Osteoblast (primary cell): ENCODE measurements around the gene ZNF320. TPM values are rescaled to one million over a fixed set of nuclear protein-coding genes. Genes with fewer than 3 reads are reported as not detected.
"Not testable (repeated sequence)": the region's sequence is repeated elsewhere in the genome, so short reads cannot be mapped to it uniquely, and the experiment has no call there.

Experiments
- DNase-seq: peaks from one replicate; pipeline ENCODE4 v3.0.0; 2011; ENCODE audit warnings: low spot score, mixed read lengths; ENCODE audit not compliant: insufficient read length; ENCODE audit errors: missing footprints
- H2AFZ ChIP-seq: 2 replicates; pipeline ENCODE4 v1.6.0; 2011; ENCODE audit warnings: mild to moderate bottlenecking, low read length
- H3K27ac ChIP-seq: 2 replicates; pipeline ENCODE4 v1.5.1; 2011; ENCODE audit warnings: mild to moderate bottlenecking, low read depth, low read length, moderate library complexity
- H3K27me3 ChIP-seq: 2 replicates; pipeline ENCODE4 v1.6.0; 2012; ENCODE audit warnings: mild to moderate bottlenecking, control low read depth, inconsistent platforms, low read length, moderate library complexity; ENCODE audit not compliant: insufficient read depth
- H3K36me3 ChIP-seq: 2 replicates; pipeline ENCODE4 v1.5.1; 2011; ENCODE audit warnings: mild to moderate bottlenecking, low read length, control low read depth, moderate library complexity; ENCODE audit not compliant: insufficient read depth
- H3K4me1 ChIP-seq: 2 replicates; pipeline ENCODE4 v1.5.1; 2011; ENCODE audit warnings: mild to moderate bottlenecking, low read length, control low read depth, moderate library complexity; ENCODE audit not compliant: insufficient read depth
- H3K4me2 ChIP-seq: 2 replicates; pipeline ENCODE4 v1.6.0; 2011; ENCODE audit warnings: mild to moderate bottlenecking, low read length; ENCODE audit not compliant: insufficient read depth
- H3K4me3 ChIP-seq: fragments of 200-600 bp; sonication (generic); 3 replicates; pipeline ENCODE4 v1.5.1; 2012; ENCODE audit warnings: mild to moderate bottlenecking, low read length, inconsistent platforms; ENCODE audit not compliant: insufficient read depth
- H3K79me2 ChIP-seq: 2 replicates; pipeline ENCODE4 v1.6.0; 2012; ENCODE audit warnings: mild to moderate bottlenecking, low read length, control low read depth, inconsistent platforms; ENCODE audit not compliant: insufficient read depth
- H3K9me3 ChIP-seq: 2 replicates; pipeline ENCODE4 v1.5.1; 2011; ENCODE audit warnings: low read depth, low read length, control low read depth
- H4K20me1 ChIP-seq: 2 replicates; pipeline ENCODE4 v1.6.0; 2012; ENCODE audit warnings: mild to moderate bottlenecking, low read length, control low read depth; ENCODE audit not compliant: insufficient read depth
- CTCF ChIP-seq: IDR thresholded peaks from 2 replicates; pipeline ENCODE4 v1.5.1; 2011; ENCODE audit warnings: mild to moderate bottlenecking, low read depth, low read length, moderate library complexity; ENCODE audit errors: extremely low read depth
- total RNA-seq: library from RNA; depleted of rRNA; stranded (reverse); fragments of >200 nt; gene quantifications from 2 replicates; pipeline ENCODE4 v1.2.3, GENCODE V29; 2012

Gene ZNF320
- total RNA-seq, 1 donor = 11.2 TPM

GRCh38 chr19:52891336-52891735 lies 6.1 kb downstream of the ZNF320 start:
- Histone ChIP-seq H3K4me2 (no peak overlapping the region), H3K4me1 (peaks cover under 1% of the 10 kb centered on the region), H3K4me3 (no peak overlapping the region), H3K27ac (no peak overlapping the region), H4K20me1 (no peaks in the 10 kb centered on the region), H3K9me3 (no peaks in the 10 kb centered on the region), H3K79me2 (peaks cover 28% of the 10 kb centered on the region), H2AFZ (no peak overlapping the region), H3K27me3 (no peaks in the 10 kb centered on the region), H3K36me3 (peaks cover 47% of the 10 kb centered on the region)
- no peak for DNase-seq
- no peak for TF ChIP-seq CTCF

- Histone ChIP-seq H3K79me2 (peaks cover 15% of the 10 kb centered on the region), H3K36me3 (peaks cover 58% of the 10 kb centered on the region), H3K4me3 (no peak overlapping the region), H2AFZ (no peak overlapping the region), H3K4me2 (no peak overlapping the region), H3K27ac (no peak overlapping the region), H3K27me3 (no peaks in the 10 kb centered on the region), H4K20me1 (no peaks in the 10 kb centered on the region), H3K9me3 (no peaks in the 10 kb centered on the region), H3K4me1 (no peaks in the 10 kb centered on the region)
- no peak for TF ChIP-seq CTCF
- no peak for DNase-seq
Observed at GRCh38 chr19:52889931-52890330, 7.5 kb downstream of the ZNF320 start.

GRCh38 chr19:52889076-52889475 lies 8.4 kb downstream of the ZNF320 start:
- no peak overlapping the region for H3K27ac ChIP-seq
- H3K79me2 ChIP-seq = peaks cover 9% of the 10 kb centered on the region
- no peak for DNase-seq
- H3K4me2 ChIP-seq = no peak overlapping the region
- H4K20me1 ChIP-seq = no peaks in the 10 kb centered on the region
- peaks cover 61% of the 10 kb centered on the region for H3K36me3 ChIP-seq
- H3K27me3 ChIP-seq = no peaks in the 10 kb centered on the region
- H2AFZ ChIP-seq = no peak overlapping the region
- no peak overlapping the region for H3K4me3 ChIP-seq
- no peak for TF ChIP-seq CTCF
- H3K4me1 ChIP-seq = no peaks in the 10 kb centered on the region
- peaks cover 7% of the 10 kb centered on the region for H3K9me3 ChIP-seq

- Histone ChIP-seq H3K9me3 (peaks cover 28% of the 10 kb centered on the region), H2AFZ (no peak overlapping the region), H3K4me2 (no peak overlapping the region), H3K79me2 (no peaks in the 10 kb centered on the region), H3K27ac (no peak overlapping the region), H3K4me3 (no peak overlapping the region), H4K20me1 (no peaks in the 10 kb centered on the region), H3K36me3 (peaks cover 66% of the 10 kb centered on the region), H3K27me3 (no peaks in the 10 kb centered on the region), H3K4me1 (no peaks in the 10 kb centered on the region)
- DNase-seq = no peak
- TF ChIP-seq CTCF = no peak
Observed at GRCh38 chr19:52880895-52881389, 16.5 kb downstream of the ZNF320 start.

- DNase-seq, H4K20me1 ChIP-seq, H3K4me2 ChIP-seq, H3K36me3 ChIP-seq, H3K4me1 ChIP-seq, H3K27me3 ChIP-seq, H3K79me2 ChIP-seq, H3K9me3 ChIP-seq, H2AFZ ChIP-seq, H3K27ac ChIP-seq, H3K4me3 ChIP-seq: not testable (repeated sequence)
Observed at GRCh38 chr19:52872996-52873395, 24.4 kb downstream of the ZNF320 start.
